ENCODE measurements around the gene ULK3.

The ULK3 gene

DNA sequence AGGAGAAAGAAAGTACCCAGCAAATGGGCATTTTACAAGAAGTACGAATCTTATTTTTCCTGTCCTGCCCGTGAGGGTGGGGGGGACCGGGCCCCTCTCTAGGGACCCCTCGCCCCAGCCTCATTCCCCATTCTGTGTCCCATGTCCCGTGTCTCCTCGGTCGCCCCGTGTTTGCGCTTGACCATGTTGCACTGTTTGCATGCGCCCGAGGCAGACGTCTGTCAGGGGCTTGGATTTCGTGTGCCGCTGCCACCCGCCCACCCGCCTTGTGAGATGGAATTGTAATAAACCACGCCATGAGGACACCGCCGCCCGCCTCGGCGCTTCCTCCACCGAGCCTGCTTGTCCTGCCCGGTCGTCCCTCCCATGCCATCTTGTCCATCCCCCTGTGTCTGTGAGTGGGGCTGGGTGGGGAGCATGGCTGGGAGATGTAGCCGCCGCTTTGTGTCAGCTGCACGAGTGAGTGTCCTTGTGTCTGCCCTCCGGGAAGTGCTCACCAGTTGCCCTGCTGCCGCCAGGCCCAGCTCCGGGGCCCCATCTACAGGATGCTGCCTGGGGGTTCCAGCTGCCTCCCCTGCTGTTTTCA is 40.0 kb downstream of the ULK3 start:
- no peak for DNase-seq (ENCODE audit: low read depth)
- no peak overlapping the region for H3K4me3 ChIP-seq (ENCODE audit: control insufficient read depth, low read depth, low read length)
- TF ChIP-seq CTCF (IDR thresholded peaks at IDR 0.05; ENCODE audit: control insufficient read depth, insufficient read depth, low read depth, low read length, missing control alignments) = no peak

GRCh38 chr15:74802290-74802689 is 40.7 kb downstream of the ULK3 start:
- DNase-seq (ENCODE audit: low read depth) = no peak
- TF ChIP-seq CTCF (IDR thresholded peaks at IDR 0.05; ENCODE audit: control insufficient read depth, insufficient read depth, low read depth, low read length, missing control alignments) = no peak

DNA sequence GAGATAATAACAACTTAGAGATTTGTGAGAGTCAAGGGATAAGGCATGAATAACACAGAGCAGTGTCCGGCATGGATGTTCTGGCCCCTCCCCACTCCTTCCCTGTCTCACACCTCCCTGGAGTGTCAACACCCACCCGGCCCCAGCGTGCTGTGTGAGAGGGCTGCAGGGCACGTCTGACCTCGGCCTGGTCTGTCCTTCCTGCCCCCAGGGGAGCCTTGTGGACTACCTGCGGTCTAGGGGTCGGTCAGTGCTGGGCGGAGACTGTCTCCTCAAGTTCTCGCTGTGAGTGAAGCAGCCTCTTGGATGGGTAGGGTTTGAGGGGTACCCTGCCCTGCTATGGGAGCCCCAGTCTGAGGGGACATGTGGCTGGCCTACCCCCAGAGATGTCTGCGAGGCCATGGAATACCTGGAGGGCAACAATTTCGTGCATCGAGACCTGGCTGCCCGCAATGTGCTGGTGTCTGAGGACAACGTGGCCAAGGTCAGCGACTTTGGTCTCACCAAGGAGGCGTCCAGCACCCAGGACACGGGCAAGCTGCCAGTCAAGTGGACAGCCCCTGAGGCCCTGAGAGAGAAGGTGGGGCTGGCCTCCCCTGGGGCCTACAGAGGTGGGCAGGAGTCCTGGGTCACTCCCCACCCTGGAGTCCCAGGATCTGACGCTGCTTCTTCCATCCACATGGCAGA is 41.5 kb downstream of the ULK3 start:
- H3K4me3 ChIP-seq (ENCODE audit: control insufficient read depth, low read depth, low read length) = no peak overlapping the region
- no peak for DNase-seq (ENCODE audit: low read depth)
- TF ChIP-seq CTCF (IDR thresholded peaks at IDR 0.05; ENCODE audit: control insufficient read depth, insufficient read depth, low read depth, low read length, missing control alignments) = no peak

More at GRCh38 chr15:74802290-74802689, 40.7 kb downstream of the ULK3 start:
- H3K4me3 ChIP-seq (ENCODE audit: control insufficient read depth, low read depth, low read length) = no peak overlapping the region

DNA sequence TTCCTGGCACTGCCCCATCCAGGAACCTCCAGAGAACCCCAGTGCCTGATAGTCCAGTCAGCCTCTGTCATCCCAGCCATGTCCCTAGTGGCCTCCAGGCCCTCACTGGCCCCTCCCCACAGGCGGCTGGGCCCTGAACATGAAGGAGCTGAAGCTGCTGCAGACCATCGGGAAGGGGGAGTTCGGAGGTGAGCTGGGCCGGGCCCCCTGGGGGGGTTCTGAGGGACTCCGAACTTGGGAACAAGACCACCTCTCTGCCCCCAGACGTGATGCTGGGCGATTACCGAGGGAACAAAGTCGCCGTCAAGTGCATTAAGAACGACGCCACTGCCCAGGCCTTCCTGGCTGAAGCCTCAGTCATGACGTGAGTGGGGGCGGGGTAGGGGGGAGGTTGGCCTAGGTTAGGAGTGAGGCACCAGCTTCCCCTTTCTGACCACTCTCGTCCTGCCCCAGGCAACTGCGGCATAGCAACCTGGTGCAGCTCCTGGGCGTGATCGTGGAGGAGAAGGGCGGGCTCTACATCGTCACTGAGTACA is 42.3 kb downstream of the ULK3 start:
- no peak for DNase-seq (ENCODE audit: low read depth)
- no peak overlapping the region for H3K4me3 ChIP-seq (ENCODE audit: control insufficient read depth, low read depth, low read length)
- TF ChIP-seq CTCF (IDR thresholded peaks at IDR 0.05; ENCODE audit: control insufficient read depth, insufficient read depth, low read depth, low read length, missing control alignments) = no peak

DNA sequence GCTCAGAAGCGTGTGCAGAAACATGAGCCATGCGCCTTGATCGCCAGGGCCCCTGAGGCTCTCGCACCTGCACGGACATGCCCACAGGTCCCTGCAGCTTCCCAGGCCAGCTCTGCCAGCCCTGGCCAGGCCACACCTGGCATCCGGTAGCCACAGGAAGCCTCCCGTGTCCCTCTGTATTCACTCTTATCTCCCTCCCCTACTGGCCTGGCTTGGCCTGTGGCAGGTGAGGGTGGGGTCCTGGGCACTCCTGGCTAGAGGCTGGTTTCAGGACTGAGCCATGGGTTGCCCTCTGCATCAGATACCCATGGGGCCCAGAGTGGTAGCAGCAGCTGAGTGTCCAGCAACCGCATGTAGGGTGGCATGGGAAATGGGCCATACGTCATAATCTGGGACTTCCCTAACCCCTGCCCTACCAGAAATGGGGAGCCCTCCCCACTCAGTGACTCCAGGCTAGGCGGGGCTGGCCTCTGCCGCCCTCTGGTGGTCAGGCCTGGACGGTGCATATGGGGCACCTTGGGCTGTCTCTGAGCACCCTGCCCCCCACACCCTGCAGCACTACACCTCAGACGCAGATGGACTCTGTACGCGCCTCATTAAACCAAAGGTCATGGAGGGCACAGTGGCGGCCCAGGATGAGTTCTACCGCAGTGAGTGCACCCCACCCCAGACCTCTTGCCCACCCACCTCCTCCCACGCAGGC is 42.9 kb downstream of the ULK3 start:
- no peak overlapping the region for H3K4me3 ChIP-seq (ENCODE audit: control insufficient read depth, low read depth, low read length)
- DNase-seq (ENCODE audit: low read depth) = no peak
- TF ChIP-seq CTCF (IDR thresholded peaks at IDR 0.05; ENCODE audit: control insufficient read depth, insufficient read depth, low read depth, low read length, missing control alignments) = peak; percentile 99

GRCh38 chr15:74799255-74799855 is 43.6 kb downstream of the ULK3 start:
- DNase-seq (ENCODE audit: low read depth) = no peak
- TF ChIP-seq CTCF (IDR thresholded peaks at IDR 0.05; ENCODE audit: control insufficient read depth, insufficient read depth, low read depth, low read length, missing control alignments) = no peak
- no peak overlapping the region for H3K4me3 ChIP-seq (ENCODE audit: control insufficient read depth, low read depth, low read length)

All from AG09309 (cell line).